SK-MEL-5 (cell line): Measurements from ENCODE around the gene TPRA1. TPM values are rescaled to one million over a fixed set of nuclear protein-coding genes. Genes with fewer than 3 reads are reported as not detected.
A peak's percentile ranks its signal among the peaks of the same experiment; 100 is the strongest.

Experiments
- DNase-seq: peaks from one replicate; pipeline ENCODE4 v3.0.0-alpha.2; 2016; ENCODE audit warnings: low read depth, low spot score
- in situ Hi-C: cut with HindIII; loops from 2 replicates; pipeline ENCODE4 v1.10.0; 2016; ENCODE audit warnings: low sequenced_read_pairs, high pct_unique_total_duplicates, low pct_unique_long_range_greater_than_20kb
- total RNA-seq: library from RNA; depleted of rRNA; stranded (reverse); fragments of >200 nt; shearing (Covaris generic); gene quantifications from 2 replicates; pipeline ENCODE4 v1.2.3, GENCODE V29; 2014

Gene TPRA1
- total RNA-seq, 1 experiment from 2014 or later, result 27.9 TPM

DNA sequence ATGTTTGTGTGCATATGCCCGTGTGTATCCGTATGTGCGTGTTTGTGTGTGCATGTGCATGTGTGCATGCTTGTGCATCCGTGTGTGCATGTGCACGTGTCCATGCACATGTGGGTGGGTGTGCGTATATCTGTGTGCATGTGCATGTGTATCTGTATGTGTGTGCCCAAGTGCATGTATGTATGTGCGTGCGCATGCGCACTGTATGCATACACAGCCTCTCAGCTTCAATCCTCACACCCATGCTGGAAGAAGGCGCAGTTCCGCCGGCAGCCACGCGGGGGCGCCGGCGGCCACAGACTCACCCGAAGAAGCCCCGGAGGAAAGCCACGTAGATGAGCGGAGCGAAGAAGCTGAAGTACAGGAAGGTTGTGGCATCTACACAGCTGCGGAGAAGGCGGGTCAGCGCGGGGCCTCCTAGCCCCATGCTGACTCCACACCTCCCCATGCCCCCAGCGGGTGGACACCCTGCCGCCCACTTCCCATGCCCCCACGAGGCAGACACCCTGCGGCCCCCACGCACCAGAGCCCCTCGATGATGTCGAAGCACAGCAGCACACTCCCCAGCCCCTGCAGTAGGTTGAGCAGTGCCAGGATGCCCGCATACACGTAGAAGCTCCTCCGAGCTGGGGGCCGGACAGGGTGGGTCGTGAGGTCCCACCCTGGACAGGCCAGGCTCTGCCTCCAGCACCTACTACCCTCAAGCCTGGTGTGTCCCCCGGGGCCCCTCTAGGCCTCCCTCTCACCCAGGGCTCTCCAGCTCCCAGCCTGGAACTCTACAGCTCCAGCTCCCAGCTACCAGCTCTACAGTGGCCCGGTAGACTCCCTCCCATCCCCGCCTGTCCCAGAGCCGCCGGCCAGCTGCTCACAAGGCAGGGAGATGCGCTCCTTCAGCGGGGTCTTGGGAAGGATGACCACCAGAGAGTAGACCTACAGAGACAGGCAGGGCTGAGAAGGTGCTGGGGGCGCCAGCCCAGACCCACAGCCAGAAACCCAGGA lies 15.4 kb downstream of the TPRA1 start:
- DNase-seq, result peak; percentile 94
- in situ Hi-C loops, result no loop called here

DNA sequence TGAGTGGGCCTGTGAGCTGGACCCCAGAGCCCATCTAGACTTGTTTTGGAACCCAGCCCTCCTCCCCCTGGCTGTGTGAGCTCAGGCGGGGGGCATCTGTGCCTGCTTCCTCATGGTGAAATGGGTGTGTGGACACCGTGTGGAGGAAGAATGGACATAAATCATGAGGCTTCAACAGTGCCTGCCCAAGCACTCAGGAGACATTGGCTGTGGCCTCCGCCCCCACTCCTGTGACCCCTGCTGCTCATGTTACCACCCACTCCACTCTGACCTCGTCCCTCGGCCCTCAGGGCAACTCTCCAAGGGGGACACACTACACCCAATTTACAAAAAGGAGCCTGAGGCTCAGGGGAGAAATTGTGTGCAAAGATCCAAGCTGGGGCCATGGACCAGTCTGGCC lies 16.6 kb downstream of the TPRA1 start:
- no peak for DNase-seq
- in situ Hi-C loops, result no loop called here

DNA sequence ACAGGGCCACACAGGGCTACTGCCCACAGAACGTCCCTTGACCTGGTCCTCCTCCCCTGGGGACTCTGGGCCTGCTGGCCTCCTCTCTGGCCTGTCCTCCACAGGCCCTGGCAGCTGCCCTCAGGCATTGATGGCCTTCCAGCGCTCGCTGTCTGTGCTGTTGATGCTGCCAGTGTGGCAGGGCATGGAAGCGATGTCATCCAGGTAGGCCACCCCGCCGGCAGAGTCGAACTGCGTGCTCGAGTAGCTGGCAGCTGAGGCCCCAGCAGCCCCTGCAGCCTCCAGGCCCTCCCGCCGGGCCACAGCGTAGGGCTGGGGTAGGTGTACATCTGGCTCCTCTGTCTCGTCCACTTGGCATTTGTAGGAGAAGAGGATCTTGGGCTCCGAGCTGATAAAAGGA lies 17.1 kb downstream of the TPRA1 start:
- in situ Hi-C loops, result no loop called here
- DNase-seq, result no peak

DNA sequence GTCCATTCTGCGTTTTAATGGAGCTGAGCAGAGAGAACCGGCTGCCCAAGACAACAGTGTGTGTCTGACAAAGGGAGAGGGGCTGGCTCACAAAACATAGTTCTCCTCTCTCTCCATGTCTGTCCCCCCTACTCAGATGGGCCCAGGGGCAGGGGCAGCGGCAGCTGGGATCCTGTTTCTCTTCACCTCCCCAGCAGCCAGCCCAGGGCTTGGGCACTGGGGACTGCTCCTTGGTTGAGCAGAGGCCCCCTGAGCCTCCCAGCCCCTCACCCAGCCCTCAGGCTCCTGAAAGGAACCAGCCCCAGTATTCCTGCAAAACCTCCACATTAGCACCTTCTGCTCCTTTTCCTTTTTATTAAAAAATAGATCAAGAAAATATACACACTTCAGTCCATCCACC lies 17.8 kb downstream of the TPRA1 start:
- DNase-seq, result no peak
- in situ Hi-C loops, result no loop called here

DNA sequence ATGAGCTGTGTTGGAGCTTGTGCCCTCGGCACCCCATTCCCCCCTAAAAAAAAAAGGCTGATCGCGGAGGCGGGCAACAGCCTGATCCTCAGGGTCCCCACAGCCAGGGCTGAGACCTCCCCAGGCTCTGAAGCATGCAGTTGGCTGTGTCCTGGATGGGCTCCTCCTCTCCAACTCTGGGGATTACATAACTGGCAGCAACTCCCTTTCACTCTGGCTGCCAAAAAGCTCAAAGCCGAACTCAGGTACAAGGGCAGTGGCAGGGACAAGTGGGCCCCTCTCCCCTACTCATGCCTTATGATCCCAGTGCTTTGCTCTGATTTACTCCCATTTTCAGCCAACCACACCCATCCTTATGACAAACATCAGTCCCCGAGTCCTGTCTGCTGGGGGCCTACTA lies 18.3 kb downstream of the TPRA1 start:
- DNase-seq, result no peak
- in situ Hi-C loops, result no loop called here

GRCh38 chr3:127570520-127570919 lies 20.0 kb downstream of the TPRA1 start:
- no peak for DNase-seq
- in situ Hi-C loops, result no loop called here

- in situ Hi-C loops, result no loop called here
- DNase-seq, result no peak
Measured at GRCh38 chr3:127569160-127569559, 21.4 kb downstream of the TPRA1 start.

- DNase-seq, result no peak
- in situ Hi-C loops, result no loop called here
Measured at GRCh38 chr3:127568586-127568985, 21.9 kb downstream of the TPRA1 start.

DNA sequence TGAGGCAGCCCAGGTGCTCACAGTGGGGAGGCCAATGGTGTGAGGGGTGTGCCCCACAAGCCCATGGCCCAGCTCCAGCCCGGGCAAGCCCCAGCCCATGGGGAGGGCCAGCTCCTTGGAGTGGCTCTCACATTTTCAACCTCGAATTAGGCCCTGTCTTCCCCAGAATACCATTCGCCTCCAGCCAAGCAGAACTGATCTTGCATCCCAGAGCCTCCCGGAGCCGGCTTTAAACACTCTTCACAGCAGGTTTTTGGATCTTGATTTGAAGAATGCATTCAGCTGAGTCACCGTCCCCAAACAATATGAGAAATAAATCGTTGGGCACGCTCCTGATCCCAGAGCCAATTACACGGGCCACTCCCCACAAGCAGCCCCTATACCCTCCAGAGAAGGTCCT lies 23.7 kb downstream of the TPRA1 start:
- in situ Hi-C loops, result no loop called here
- no peak for DNase-seq

DNA sequence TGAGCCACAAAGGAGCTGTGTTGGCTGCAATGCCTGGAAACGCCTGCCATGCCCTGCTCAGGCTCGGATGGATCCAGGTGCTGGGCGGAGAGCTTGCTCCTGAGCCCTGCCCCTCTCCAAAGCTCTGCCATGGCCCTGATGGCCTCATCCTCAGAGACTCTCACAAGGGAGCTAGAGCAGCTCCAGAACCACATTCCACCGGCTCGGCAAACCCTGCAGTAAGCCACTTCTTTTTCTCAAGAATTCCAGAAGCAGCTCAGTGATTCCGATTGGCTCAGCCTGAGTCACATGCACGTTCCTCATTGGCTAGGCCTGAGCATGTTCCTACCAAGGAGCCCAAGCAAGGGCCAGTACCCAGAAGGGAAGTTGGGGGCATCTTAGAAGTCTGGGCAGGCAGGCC lies 24.8 kb downstream of the TPRA1 start:
- no peak for DNase-seq
- in situ Hi-C loops, result no loop called here

GRCh38 chr3:127560051-127560787 lies 30.3 kb downstream of the TPRA1 start:
- in situ Hi-C loops, result no loop called here
- no peak for DNase-seq

GRCh38 chr3:127556565-127556964 lies 34.0 kb downstream of the TPRA1 start:
- DNase-seq, result no peak
- in situ Hi-C loops, result no loop called here

DNA sequence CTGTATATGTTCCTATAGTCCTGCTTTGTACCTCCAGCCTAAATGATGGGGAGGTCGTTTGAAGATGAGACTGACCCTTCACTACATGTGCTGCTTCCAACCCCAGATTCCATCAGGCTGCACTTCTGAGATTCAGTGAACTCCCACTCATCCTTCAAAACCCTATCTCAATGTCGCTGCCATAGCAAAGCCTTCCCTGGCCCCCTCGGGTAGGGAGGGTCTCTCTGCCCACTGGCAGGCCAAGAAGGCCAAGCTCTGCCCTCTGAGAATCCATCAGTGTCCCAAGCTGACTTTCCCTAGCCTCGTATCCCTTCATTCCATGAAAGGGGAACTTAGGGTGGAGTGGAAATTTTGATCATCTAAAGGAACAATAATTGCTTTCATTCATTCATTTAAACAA lies 35.4 kb downstream of the TPRA1 start:
- in situ Hi-C loops, result no loop called here

DNA sequence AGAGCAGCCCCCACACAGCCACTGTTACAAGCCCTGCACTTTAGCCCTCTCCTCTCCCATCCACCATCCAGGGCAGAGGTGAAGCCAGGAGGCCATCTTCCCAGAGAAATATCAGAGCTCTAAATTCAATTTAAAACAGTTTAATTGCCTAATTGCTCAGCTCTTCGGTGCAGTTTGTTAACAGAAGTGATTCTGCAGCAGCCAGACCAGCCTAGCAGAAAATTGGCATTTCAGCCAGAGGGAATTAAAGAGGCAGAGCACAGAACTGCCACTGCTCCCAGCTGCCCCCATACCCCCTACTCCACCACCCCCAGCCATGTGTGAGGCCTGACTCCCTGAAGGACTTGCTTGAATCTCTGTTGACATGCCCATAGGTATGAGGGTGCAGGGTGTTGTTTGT lies 38.5 kb downstream of the TPRA1 start:
- DNase-seq, result no peak
- in situ Hi-C loops, result no loop called here

More for the DNA sequence above, 35.4 kb downstream of the TPRA1 start:
- no peak for DNase-seq

GRCh38 chr3:127551178-127551577 lies 39.4 kb downstream of the TPRA1 start:
- in situ Hi-C loops, result no loop called here
- no peak for DNase-seq

- no peak for DNase-seq
Measured at GRCh38 chr3:127550468-127551157, 39.9 kb downstream of the TPRA1 start.

GRCh38 chr3:127549826-127550467 lies 40.6 kb downstream of the TPRA1 start:
- DNase-seq, result peak; percentile 17
- in situ Hi-C loops, result no loop called here

More at GRCh38 chr3:127550468-127551157, 39.9 kb downstream of the TPRA1 start:
- in situ Hi-C loops, result no loop called here
